GM21447 (cell line): ENCODE results near the gene TSKU.
A peak's percentile ranks its signal among the peaks of the same experiment; 100 is the strongest.
"Not testable (repeated sequence)": the region's sequence is repeated elsewhere in the genome, so short reads cannot be mapped to it uniquely, and the experiment has no call there.

ENCODE experiments used
- ATAC-seq: cut with Tn5 transposase; IDR thresholded peaks from one replicate; pipeline ENCODE4 v1.9.1; 2021; ENCODE audit not compliant: unreplicated experiment

The TSKU gene

DNA sequence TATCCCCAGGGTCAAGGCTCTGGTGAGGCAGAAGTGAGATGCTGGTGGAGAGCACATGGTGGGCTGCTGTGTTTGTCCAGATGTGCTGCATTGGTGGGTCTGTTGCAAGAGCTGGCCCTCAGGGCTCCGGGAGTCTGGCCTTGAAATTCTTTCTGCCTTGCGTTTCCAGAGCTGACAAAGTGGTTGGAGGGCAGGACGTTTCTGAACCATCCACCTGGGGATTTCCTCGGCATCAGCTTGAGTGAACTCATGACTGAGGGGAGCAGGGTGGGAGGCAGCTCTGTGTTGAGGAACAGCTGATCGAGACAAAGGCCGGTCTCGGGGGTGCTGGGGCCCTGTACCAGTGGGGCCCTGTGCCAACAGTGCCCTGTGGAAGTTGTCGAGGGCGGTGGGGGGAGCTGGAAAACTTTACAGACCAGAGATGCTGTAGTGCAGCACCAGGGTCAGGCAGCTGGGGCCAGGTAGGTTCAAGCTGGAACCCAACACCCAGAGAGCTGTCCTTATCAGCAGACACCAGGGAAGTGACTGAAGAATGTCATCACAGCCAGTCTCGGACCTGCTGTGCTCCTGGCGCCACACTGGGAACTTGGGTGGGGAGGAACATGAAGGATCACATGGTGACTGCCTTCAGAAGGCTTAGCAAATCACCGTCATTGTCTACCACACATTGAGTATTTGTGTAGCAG, 4.9 kb downstream of the TSKU start:
- ATAC-seq, result no peak

DNA sequence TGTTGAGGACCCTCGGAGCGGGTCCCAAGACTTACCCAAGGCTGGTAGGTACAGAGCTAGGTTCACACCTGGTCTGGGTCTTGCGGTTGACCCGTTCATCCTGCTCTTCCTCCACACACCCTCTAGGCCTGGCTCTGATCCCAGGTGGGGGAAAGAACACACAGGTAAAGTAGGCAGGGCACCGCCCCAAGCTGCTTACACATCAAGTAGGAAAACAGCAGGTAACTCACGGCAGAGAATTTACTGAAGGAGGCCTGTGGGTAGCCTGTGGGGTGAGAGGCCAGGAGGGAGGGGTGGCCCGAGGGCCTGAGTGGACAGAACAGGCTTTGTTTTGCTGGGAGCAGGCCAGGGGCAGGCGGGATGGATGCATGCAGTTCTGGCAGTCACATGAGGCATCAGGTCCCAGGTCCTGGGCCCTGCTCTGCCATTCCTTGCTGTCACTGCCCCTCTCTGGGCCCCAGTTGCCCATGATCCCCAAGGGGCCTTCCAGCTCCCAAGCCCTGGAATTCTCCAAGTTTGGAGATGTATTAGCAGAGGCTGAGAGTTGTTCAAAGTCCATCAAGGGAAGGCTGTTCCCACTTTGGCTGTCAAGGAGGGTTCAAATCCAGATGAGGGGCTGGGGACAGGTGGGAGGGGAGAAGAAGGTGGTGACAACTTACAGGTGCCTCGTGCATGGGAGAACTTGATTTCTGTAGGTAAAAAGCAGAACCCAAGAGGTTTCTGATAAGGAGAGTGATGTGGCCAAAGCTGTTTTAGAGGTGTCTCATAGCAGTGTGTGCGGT, 5.7 kb downstream of the TSKU start:
- no peak for ATAC-seq

DNA sequence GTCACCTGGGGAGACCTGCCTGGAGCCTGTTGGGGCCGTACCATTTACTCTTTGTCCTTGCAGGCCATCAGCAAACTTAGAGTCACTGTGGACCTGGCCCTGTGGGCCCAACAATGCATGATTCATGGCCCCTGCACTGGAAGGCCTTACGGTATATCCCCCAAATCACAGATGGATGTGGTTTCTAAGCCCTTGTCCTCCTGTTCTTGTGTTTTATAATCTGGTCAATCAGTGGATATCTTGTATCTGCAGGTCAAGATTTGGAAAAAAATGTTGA, 6.2 kb downstream of the TSKU start:
- no peak for ATAC-seq

DNA sequence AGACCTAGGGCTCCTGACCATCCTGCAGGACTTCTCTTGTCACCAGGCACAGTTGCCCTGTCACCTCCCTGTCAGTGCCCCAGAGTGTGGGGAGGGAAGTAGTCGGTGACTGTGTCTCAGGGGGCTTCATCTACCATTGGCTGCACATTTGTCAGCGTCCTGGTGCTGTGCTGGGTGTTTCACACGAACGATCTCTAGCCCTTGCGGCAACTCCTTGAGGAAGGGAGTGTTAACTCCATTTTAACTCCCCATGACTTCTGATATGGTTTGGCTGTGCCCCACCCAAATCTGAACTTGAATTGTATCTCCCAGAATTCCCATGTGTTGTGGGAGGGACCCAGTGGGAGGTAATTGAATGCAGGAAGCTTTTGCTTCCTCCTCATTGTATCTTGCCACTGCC, 7.1 kb downstream of the TSKU start:
- no peak for ATAC-seq

DNA sequence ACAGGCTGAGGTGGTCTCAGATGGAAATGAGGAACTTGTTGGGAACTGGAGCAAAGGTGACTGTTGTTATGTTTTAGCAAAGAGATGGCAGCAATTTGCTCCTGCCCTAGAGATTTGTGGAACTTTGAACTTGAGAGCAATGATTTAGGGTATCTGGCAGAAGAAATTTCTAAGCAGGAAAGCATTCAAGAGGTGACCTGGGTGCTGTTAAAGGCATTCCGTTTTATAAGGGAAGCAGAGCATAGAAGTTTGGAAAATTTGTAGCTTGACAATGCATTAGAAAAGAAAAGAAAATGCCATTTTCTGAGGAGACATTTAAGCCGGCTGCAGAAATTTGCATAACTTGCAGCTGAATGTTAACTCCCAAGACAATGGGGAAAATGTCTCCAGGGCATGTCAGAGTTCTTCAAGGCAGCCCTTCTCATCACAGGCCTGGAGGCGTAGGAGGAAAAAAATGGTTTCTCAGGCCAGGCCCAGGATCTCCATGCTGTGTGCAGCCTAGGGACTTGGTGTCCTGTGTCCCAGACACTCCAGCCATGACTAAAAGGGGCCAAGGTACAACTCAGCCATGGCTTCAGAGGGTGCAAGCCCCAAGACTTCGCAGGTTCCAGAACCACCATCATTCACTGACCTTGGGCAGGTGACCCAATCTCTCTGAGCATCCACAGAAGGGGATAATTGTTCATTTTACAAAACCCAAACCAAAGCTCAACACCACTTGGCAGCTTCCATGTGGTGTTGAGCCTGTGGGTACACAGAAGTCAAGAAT, 8.0 kb downstream of the TSKU start:
- not testable (repeated sequence) for ATAC-seq

DNA sequence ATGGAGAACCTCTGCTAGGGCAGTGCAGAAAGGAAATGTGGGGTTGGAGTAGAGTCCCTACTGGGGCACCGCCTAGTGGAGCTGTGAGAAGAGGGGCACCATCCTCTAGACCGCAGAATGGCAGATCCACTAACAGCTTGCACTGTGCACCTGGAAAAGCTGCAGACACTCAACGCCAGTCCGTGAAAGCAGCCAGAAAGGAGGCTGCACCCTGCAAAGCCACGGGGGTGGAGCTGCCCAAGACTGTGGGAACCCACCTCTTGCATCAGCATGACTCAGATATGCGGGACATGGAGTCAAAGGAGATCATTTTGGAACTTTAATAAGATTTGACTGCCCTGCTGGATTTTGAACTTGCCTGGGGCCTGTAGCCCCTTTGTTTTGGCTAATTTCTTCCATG, 8.7 kb downstream of the TSKU start:
- ATAC-seq, result no peak

DNA sequence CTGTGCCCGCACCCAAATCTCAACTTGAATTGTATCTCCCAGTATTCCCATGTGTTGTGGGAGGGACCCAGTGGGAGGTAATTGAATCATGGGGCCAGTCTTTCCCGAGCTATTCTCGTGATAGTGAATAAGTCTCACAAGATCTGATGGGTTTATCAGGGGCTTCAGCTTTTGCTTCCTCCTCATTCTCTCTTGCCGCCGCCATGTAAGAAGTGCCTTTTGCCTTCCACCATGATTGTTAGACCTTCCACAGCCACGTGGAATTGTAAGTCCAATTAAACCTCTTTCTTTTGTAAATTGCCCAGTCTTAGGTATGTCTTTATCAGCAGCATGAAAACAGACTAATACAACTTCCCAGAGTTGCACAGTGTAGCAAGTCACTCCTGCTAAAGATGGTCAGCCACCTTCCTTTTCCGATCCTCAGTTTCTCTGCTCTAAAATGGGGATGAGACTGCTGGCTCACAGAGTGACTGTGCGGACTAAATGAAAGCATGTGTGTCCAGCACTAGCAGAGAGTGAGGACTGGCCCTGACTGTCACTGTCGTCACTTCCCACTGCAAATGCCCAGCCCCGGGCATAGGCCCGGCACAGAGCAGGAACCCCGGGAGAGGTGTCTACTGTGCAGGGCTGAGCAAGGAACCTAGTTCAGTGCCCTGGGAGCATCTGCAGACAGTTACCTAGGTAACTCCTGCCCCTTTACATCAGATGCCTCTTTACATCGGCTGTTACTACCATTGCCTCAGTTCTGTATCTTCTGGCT, 9.5 kb downstream of the TSKU start:
- no peak for ATAC-seq

DNA sequence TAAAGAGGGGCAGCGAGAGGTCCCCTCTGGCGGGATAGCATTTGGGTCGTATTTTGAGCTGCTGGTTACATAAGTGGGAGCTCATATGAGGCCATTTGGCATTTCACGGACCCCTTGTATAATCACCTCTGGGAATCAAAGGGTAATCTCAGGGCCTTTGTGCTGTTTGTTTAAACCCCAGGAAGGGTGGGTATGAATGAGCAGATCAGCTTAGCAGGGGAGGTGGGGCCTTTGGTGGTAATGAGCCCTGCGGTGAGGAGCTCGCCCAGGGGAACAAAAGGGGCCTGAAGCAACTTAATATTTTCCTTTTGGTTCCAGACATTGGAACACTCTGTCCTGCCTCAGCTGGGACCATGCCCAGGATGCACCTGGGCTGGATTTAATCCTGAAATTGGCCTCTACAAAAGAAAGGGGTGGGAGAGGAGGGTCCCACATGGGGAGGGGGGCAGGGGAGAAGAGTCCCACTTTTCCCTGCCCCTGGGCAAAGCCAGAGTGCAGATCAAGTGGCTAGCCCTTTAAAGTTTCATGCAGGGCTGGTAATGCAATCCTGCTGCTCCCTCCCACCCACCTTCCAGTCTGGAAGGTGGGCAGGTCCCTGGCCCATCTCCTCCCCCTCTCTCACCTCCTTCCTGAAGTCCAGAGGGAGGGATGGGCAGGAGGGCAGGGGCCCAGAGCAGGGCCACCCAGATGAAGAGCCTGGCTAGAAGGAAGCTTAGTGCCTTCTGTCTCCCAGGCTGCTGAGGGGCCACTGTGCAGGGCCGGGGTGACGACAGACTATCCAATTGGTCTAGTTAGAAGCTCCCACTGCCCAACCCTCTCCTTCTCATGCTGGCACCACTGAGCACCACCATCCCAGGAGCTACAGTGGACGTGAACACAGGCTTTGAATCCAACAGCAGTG, 10.5 kb downstream of the TSKU start:
- ATAC-seq, result no peak

DNA sequence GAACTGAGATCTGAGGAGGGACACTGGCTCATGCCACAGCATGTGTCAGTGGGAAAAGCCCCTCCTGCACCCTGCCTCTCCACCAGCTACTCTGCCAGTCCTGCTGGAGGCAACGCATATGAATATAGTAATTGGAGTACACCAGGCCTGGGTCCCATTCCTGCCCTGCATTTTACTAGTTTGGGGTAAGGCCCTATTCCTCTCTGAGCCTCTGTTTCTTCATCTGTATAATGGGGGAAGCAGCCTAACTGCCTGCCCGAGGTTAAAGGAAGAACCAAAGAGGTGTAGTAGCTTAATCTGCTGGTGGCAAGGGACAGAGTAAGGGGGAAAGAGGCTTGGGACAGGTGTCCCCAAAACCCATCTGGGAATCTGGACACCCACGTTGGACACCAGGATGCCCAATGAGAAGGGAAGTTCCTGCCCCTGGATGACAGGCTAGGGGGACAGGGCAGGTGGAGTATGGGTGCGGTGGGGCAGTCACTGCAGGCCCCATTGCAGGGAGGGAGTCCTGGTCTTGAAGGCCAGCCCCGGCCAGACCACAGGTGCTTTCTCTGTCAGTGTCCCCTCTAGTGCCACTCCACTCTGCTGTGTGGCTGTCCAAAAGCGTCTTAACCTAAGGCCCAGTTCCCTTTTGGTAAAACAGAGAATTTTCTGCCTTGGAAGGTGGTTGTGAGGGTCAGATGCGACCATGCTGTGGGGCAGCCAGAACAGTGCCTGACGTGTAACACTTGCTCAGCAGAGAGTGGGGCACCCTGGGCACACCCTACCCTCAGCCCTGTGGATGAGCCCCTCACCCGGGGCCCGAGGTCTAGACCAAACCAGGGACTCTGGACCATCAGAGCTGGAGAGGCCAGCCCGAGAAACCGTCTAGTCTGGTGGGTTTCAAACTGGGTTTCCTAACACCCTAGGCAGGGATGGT, 11.5 kb downstream of the TSKU start:
- no peak for ATAC-seq

DNA sequence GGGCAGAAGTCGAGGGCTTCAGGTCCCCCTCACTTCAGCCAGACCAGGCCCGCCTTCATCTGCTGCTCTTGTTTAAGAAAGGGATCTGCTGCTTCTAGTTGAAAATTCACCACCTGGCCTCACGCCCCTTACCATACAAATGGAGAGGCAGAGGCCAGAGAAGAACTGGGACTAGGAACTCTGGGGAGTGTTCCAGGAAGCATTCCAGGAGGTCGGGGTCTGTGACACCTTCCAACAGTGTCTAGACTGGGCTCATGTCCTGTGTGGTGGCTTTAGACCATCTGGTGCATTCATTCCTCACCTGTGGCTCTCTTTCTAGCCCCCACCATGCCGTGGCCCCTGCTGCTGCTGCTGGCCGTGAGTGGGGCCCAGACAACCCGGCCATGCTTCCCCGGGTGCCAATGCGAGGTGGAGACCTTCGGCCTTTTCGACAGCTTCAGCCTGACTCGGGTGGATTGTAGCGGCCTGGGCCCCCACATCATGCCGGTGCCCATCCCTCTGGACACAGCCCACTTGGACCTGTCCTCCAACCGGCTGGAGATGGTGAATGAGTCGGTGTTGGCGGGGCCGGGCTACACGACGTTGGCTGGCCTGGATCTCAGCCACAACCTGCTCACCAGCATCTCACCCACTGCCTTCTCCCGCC, 12.3 kb downstream of the TSKU start:
- ATAC-seq, result no peak

DNA sequence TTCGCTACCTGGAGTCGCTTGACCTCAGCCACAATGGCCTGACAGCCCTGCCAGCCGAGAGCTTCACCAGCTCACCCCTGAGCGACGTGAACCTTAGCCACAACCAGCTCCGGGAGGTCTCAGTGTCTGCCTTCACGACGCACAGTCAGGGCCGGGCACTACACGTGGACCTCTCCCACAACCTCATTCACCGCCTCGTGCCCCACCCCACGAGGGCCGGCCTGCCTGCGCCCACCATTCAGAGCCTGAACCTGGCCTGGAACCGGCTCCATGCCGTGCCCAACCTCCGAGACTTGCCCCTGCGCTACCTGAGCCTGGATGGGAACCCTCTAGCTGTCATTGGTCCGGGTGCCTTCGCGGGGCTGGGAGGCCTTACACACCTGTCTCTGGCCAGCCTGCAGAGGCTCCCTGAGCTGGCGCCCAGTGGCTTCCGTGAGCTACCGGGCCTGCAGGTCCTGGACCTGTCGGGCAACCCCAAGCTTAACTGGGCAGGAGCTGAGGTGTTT, 12.8 kb downstream of the TSKU start:
- no peak for ATAC-seq

DNA sequence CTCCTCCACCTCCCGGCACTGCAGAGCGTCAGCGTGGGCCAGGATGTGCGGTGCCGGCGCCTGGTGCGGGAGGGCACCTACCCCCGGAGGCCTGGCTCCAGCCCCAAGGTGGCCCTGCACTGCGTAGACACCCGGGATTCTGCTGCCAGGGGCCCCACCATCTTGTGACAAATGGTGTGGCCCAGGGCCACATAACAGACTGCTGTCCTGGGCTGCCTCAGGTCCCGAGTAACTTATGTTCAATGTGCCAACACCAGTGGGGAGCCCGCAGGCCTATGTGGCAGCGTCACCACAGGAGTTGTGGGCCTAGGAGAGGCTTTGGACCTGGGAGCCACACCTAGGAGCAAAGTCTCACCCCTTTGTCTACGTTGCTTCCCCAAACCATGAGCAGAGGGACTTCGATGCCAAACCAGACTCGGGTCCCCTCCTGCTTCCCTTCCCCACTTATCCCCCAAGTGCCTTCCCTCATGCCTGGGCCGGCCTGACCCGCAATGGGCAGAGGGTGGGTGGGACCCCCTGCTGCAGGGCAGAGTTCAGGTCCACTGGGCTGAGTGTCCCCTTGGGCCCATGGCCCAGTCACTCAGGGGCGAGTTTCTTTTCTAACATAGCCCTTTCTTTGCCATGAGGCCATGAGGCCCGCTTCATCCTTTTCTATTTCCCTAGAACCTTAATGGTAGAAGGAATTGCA, 13.5 kb downstream of the TSKU start:
- no peak for ATAC-seq

DNA sequence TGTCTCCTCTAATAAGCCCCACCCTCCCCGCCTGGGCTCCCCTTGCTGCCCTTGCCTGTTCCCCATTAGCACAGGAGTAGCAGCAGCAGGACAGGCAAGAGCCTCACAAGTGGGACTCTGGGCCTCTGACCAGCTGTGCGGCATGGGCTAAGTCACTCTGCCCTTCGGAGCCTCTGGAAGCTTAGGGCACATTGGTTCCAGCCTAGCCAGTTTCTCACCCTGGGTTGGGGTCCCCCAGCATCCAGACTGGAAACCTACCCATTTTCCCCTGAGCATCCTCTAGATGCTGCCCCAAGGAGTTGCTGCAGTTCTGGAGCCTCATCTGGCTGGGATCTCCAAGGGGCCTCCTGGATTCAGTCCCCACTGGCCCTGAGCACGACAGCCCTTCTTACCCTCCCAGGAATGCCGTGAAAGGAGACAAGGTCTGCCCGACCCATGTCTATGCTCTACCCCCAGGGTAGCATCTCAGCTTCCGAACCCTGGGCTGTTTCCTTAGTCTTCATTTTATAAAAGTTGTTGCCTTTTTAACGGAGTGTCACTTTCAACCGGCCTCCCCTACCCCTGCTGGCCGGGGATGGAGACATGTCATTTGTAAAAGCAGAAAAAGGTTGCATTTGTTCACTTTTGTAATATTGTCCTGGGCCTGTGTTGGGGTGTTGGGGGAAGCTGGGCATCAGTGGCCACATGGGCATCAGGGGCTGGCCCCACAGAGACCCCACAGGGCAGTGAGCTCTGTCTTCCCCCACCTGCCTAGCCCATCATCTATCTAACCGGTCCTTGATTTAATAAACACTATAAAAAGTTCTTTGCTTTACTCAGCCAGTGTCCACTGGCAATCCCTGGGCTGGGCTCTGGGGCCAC, 14.4 kb downstream of the TSKU start:
- no peak for ATAC-seq

DNA sequence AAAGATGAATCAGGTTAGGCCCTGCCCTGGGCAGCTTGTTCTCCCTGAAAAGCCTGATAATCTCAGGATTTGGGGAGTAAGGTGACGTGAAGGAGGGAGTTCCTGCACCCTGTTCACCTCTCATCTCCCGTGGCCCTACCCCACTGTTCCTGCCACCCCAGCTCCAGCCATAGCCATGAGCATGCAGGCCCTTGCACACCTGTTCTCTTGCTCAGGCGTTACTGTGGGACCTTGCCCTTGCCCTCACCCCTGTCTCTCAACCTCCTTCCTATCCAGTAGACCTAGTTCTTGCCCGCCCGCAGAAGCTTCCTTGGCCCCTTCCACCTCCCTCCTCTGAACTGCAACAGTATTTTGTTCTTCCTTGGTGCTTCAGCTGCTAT, 15.0 kb downstream of the TSKU start:
- ATAC-seq, result no peak

DNA sequence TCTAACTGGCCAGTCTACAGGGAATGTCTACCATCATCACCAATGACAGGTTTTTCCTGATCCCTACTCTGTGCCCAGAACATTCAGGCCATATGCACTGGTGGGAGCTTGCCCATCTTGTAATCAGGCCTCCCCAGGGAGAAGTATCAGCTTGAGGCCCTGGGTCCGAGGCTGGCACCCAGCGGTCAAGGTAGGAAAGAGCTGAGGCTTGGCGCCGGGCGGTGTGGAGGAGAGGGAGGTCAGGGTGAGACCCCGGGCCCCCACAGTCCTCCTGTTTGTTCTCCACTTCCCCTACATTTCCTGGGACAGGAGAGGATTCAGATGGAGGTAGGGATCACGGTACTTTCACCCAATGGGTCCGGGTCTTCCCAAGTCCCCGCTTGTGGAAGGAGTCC, 15.5 kb downstream of the TSKU start:
- ATAC-seq, result no peak

DNA sequence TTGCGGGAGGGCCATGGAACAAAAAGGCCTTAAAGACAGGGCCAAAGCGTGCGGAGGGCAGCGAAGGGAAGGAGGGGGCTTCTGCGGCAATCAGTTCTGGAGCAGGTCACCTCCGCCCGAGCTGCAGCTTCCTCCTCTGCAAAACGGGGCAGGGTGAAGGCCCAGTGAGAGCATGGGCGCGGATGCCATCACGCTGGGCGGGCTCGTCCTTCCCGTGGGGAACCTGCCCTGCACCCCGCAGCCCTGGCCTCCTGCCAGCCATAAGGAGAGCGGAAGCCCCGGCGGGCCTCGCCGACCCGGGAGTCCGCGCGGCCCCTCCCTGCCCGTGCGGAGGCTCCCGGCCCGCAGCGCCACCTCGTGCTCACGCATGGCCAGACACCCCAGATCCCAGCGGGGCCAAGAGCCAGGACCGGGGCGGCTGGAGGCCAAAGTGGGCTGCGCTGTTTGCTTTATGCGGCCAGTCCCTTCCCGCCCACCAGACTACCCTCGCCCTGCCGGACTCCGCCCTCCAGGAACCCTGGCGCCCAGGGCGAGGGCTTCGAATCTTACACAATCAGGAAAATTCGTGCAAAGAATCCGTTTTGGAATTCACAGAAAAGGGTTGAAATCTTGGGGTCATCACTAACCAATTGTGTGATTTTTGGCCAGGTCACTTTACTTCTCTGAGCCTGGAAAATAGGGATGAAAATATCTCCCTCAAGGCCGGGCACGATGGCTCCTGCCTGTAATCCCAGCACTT, 16.1 kb downstream of the TSKU start:
- ATAC-seq, result peak; percentile 87
